ENCODE measurements around the gene LTBP3.

The LTBP3 gene

DNA sequence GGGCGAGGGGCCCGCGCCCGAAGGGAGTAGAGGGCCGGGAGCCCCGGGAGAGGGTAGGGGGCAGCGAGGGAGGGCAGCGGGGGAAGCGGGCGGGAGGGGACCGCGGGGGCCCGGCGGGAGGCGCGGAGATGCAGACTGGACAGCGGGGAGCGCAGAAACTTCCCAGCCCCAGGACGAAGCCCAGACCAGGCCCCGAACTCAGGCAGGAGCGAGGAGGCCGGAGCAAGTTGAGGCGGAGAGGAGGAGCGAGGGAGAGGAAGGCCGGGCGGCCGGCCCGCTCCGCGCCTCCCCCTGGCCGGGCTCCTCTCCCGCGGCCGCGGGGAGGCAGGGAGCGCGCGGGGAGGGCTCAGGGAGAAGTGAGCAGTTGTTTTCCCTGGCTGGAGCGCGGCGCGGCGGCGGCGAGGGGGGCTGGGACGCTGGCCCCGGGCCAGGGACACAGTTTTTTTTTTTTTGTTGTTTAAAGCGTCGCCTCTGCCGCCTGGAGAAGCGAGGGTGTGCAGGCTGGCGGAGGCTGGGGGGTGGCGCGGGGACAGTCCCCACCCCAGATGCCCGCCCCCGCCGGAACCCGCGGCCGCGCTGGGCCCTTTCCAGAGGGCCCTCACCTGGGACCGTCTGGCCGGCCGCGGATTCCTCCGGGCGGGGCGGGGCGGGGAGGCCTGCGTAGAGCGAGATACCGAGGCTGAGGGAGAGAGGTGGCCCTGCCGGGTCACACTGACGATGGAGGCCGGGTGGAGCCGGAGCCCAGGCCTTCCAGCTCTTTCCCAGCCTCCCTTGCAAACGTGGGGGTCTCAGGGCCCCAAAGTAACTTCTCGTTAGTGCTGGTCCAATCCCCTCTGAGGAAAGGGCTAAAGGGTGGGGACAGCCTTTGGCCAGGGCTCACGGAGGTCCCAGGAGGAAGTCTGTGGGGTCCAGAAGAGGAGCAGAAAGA is at the start of gene LTBP3:
TSS of gene LTBP3 (minus strand) at position 358 of the 928 bp plus-strand sequence. CDS start 400 bp downstream, outside the sequence.
- Histone ChIP-seq H3K4me3 (ENCODE audit: low read length, poor library complexity, severe bottlenecking) (no peak within 1 kb of the TSS), H4K20me1 (ENCODE audit: insufficient read depth, low read length, poor library complexity, severe bottlenecking) (no peaks in the 10 kb centered on the region), H3F3A (ENCODE audit: low read depth) (no peaks in the 10 kb centered on the region), H3K79me2 (ENCODE audit: insufficient read depth, low read length) (no peaks in the 10 kb centered on the region), H3K36me3 (ENCODE audit: insufficient read depth, low read length) (no peaks in the 10 kb centered on the region), H3K9ac (ENCODE audit: low read depth, low read length, poor library complexity, severe bottlenecking) (no peak within 1 kb of the TSS), H3K27me3 (ENCODE audit: insufficient read depth, low read length, poor library complexity, severe bottlenecking) (no peaks in the 10 kb centered on the region), H2AFZ (ENCODE audit: low read length) (no peak within 1 kb of the TSS), H3K9me2 (replicated peaks; ENCODE audit: low read depth, low read length) (no peaks in the 10 kb centered on the region), H3K4me1 (ENCODE audit: insufficient read depth, low read length, poor library complexity, severe bottlenecking) (peaks cover 22% of the 10 kb centered on the region), H3K9me3 (ENCODE audit: insufficient read depth, low read depth, low read length) (no peaks in the 10 kb centered on the region), H3K4me2 (ENCODE audit: low read depth, low read length, poor library complexity, severe bottlenecking) (no peak within 1 kb of the TSS)
- TF ChIP-seq, protein P1, sequence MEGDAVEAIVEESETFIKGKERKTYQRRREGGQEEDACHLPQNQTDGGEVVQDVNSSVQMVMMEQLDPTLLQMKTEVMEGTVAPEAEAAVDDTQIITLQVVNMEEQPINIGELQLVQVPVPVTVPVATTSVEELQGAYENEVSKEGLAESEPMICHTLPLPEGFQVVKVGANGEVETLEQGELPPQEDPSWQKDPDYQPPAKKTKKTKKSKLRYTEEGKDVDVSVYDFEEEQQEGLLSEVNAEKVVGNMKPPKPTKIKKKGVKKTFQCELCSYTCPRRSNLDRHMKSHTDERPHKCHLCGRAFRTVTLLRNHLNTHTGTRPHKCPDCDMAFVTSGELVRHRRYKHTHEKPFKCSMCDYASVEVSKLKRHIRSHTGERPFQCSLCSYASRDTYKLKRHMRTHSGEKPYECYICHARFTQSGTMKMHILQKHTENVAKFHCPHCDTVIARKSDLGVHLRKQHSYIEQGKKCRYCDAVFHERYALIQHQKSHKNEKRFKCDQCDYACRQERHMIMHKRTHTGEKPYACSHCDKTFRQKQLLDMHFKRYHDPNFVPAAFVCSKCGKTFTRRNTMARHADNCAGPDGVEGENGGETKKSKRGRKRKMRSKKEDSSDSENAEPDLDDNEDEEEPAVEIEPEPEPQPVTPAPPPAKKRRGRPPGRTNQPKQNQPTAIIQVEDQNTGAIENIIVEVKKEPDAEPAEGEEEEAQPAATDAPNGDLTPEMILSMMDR (conservative IDR thresholded peaks at IDR 0.05; ENCODE audit: low read length), result no peak
- no peak for TF ChIP-seq EZH2phosphoT487 (IDR thresholded peaks at IDR 0.05; ENCODE audit: borderline replicate concordance)

DNA sequence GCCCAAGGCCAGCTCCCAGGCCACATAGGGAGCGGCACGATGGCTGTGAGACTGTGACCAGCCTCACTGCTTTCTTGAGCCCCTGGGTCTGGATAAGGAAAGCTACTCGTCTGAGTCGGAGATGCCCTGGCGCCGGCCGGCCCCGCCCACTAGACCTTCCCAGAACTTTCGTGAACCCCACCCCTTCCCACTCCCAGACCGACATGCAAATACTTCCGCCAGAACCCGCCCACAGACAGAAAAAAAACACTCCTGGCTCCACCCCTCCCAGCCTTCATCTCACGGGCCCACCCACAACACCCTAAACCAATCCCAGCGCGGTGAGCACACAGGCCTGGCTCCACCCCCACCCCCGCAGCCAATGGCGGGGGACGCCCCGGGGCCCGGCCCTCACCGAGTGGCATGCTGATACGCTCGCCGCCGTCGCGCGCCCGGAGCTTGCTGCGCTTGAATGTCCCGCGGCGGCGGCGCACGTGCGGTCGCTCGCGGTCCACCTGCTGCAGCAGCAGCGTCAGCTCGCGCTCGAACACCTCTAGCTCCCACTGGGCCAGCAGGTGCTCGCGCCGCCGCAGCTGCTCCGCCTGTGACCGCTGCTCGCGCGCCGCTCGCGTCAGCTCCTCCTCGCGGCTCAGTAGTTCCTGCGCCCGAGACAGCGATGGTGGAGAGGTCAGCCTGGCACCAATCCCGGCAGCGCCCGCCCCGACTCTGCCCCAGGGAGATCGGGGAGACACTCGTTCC is 48.9 kb upstream of the LTBP3 start:
- Histone ChIP-seq H3K27me3 (ENCODE audit: insufficient read depth, low read length, poor library complexity, severe bottlenecking) (no peaks in the 10 kb centered on the region), H3F3A (ENCODE audit: low read depth) (no peaks in the 10 kb centered on the region), H2AFZ (ENCODE audit: low read length) (no peak overlapping the region), H3K4me2 (ENCODE audit: low read depth, low read length, poor library complexity, severe bottlenecking) (no peak overlapping the region), H3K9me2 (replicated peaks; ENCODE audit: low read depth, low read length) (no peaks in the 10 kb centered on the region), H4K20me1 (ENCODE audit: insufficient read depth, low read length, poor library complexity, severe bottlenecking) (peaks cover 22% of the 10 kb centered on the region), H3K4me3 (ENCODE audit: low read length, poor library complexity, severe bottlenecking) (no peak overlapping the region), H3K36me3 (ENCODE audit: insufficient read depth, low read length) (peaks cover 41% of the 10 kb centered on the region; the same call in 1 of the 2 replicates), H3K9me3 (ENCODE audit: insufficient read depth, low read depth, low read length) (no peaks in the 10 kb centered on the region), H3K9ac (ENCODE audit: low read depth, low read length, poor library complexity, severe bottlenecking) (no peak overlapping the region), H3K4me1 (ENCODE audit: insufficient read depth, low read length, poor library complexity, severe bottlenecking) (peaks cover 29% of the 10 kb centered on the region), H3K79me2 (ENCODE audit: insufficient read depth, low read length) (peaks cover 42% of the 10 kb centered on the region)
- TF ChIP-seq EZH2phosphoT487 (IDR thresholded peaks at IDR 0.05; ENCODE audit: borderline replicate concordance), result no peak
- TF ChIP-seq, protein P1 (conservative IDR thresholded peaks at IDR 0.05; ENCODE audit: low read length), result no peak

DNA sequence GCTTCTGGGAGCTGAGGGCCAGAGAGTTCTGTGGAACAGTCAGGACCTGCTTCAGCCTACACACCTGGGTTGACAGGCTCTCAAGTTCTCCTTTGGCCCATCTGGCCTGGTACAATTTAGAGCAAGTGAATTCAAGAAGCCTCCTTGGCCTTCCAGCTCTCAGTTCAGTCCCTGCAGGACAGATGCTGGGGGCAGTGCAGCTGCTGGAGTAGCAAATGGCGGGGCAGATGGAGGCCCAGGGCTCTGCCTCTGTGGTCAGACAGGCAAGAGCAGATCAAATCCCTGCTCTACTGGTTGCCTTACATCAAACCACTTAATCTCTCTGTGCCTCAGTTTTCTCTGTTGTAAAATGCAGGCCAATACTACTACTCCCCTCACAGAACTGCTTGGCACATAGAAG is 46.1 kb upstream of the LTBP3 start:
- no peaks in the 10 kb centered on the region for H3K27me3 ChIP-seq (ENCODE audit: insufficient read depth, low read length, poor library complexity, severe bottlenecking)
- no peak overlapping the region for H2AFZ ChIP-seq (ENCODE audit: low read length)
- no peak overlapping the region for H3K9ac ChIP-seq (ENCODE audit: low read depth, low read length, poor library complexity, severe bottlenecking)
- H3K9me2 ChIP-seq (replicated peaks; ENCODE audit: low read depth, low read length), result no peaks in the 10 kb centered on the region
- peaks cover 3% of the 10 kb centered on the region for H3K4me1 ChIP-seq (ENCODE audit: insufficient read depth, low read length, poor library complexity, severe bottlenecking)
- peaks cover 14% of the 10 kb centered on the region; the same call in 1 of the 2 replicates for H3K79me2 ChIP-seq (ENCODE audit: insufficient read depth, low read length)
- H3K9me3 ChIP-seq (ENCODE audit: insufficient read depth, low read depth, low read length), result no peaks in the 10 kb centered on the region
- no peaks in the 10 kb centered on the region for H4K20me1 ChIP-seq (ENCODE audit: insufficient read depth, low read length, poor library complexity, severe bottlenecking)
- TF ChIP-seq, protein P1 (conservative IDR thresholded peaks at IDR 0.05; ENCODE audit: low read length), result no peak
- no peak for TF ChIP-seq EZH2phosphoT487 (IDR thresholded peaks at IDR 0.05; ENCODE audit: borderline replicate concordance)
- H3K4me2 ChIP-seq (ENCODE audit: low read depth, low read length, poor library complexity, severe bottlenecking), result no peak overlapping the region
- no peak overlapping the region for H3K4me3 ChIP-seq (ENCODE audit: low read length, poor library complexity, severe bottlenecking)
- peaks cover 41% of the 10 kb centered on the region; the same call in 1 of the 2 replicates for H3K36me3 ChIP-seq (ENCODE audit: insufficient read depth, low read length)
- no peaks in the 10 kb centered on the region for H3F3A ChIP-seq (ENCODE audit: low read depth)
